HUES64 (cell line): Measurements from ENCODE around the gene FSTL4.
"Not testable (repeated sequence)": the region's sequence is repeated elsewhere in the genome, so short reads cannot be mapped to it uniquely, and the experiment has no call there.

ENCODE experiments used
- H3K27ac ChIP-seq: 2 replicates; pipeline ENCODE4 v1.7.0; 2013; ENCODE audit warnings: low read depth, low read length, inconsistent platforms
- H3K27me3 ChIP-seq: 2 replicates; pipeline ENCODE4 v1.6.1; 2013; ENCODE audit warnings: mild to moderate bottlenecking, low read length; ENCODE audit not compliant: insufficient read depth
- H3K36me3 ChIP-seq: 2 replicates; pipeline ENCODE4 v1.6.1; 2013; ENCODE audit warnings: mild to moderate bottlenecking, low read length; ENCODE audit not compliant: insufficient read depth
- H3K4me1 ChIP-seq: 2 replicates; pipeline ENCODE4 v1.6.1; 2013; ENCODE audit warnings: mild to moderate bottlenecking, low read length, moderate library complexity; ENCODE audit not compliant: insufficient read depth
- H3K4me3 ChIP-seq: 2 replicates; pipeline ENCODE4 v1.5.1; 2013; ENCODE audit warnings: mild to moderate bottlenecking, low read length, moderate library complexity
- H3K9ac ChIP-seq: 2 replicates; pipeline ENCODE4 v1.6.1; 2013; ENCODE audit warnings: mild to moderate bottlenecking, low read depth, low read length
- H3K9me3 ChIP-seq: 2 replicates; pipeline ENCODE4 v1.6.1; 2013; ENCODE audit warnings: low read depth, low read length; ENCODE audit not compliant: insufficient read depth
- whole genome bisulfite sequencing: fragments of 150-250, 120-280 bp; methylation state at CpG from one replicate; pipeline ENCODE4 v1.1.7; 2013; ENCODE audit warnings: missing lambda C conversion rate; 5-methylcytosine and 5-hydroxymethylcytosine counted together

FSTL4 gene

DNA sequence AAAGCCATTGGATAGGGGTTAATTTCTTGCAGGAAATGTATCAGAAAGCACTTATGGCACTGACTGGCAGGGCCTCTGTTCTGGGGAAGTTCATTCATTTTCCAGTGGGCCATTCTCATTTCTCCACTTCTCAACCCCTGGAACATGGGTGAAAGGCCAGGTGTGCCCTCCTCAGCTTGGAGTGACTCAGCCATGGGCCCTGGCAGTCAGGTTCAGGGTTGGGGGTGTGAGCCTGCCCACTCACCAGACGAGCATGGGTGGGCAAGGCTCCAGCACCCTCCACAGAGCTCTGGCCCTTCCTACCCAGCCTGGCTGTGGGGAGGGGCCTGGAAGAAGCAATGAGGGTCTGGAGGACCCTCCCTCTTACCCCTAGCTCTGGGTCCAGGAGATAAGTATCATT lies 386.2 kb downstream of the FSTL4 start:
- no CpG with 5 or more reads among the region's 1 CpG for WGBS
- Histone ChIP-seq H3K9me3 (no peaks in the 10 kb centered on the region), H3K4me1 (peaks cover 5% of the 10 kb centered on the region; the same call in 1 of the 2 replicates), H3K4me3 (no peak overlapping the region), H3K9ac (no peak overlapping the region), H3K27me3 (no peaks in the 10 kb centered on the region), H3K36me3 (no peaks in the 10 kb centered on the region), H3K27ac (no peak overlapping the region)

DNA sequence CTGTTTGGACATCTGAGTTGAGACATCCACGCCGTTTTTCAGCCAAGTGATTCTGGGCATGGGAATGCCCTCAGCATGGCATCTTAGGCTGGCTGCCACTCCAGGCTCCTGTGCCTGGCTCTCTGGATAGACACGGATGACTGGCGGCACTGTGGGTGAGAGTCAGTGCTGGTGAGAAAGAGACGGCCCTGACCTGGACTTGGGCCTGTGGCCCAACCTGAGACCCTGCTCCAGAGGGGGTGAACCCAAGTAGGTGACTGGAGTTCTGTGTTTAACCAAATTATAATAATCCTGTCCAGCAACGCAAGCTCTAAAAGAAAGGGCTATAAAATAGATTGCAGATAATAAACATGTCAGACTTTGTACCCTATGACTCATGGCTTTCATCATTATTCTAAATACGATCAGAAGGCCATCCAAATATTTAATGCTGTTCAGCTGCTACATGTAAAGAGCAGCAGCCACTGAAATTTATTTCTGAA lies 386.6 kb downstream of the FSTL4 start:
- peaks cover 5% of the 10 kb centered on the region; the same call in 1 of the 2 replicates for H3K4me1 ChIP-seq
- 92% methylated on average over 6 of the region's 7 CpGs for WGBS
- H3K27ac ChIP-seq: no peak overlapping the region
- no peaks in the 10 kb centered on the region for H3K27me3 ChIP-seq
- no peak overlapping the region for H3K4me3 ChIP-seq
- no peaks in the 10 kb centered on the region for H3K9me3 ChIP-seq
- H3K9ac ChIP-seq: no peak overlapping the region
- no peaks in the 10 kb centered on the region for H3K36me3 ChIP-seq

GRCh38 chr5:133222979-133223378 lies 389.4 kb downstream of the FSTL4 start:
- Histone ChIP-seq H3K4me3 (no peak overlapping the region), H3K36me3 (no peaks in the 10 kb centered on the region), H3K9ac (no peak overlapping the region), H3K9me3 (no peaks in the 10 kb centered on the region), H3K4me1 (peaks cover 5% of the 10 kb centered on the region; the same call in 1 of the 2 replicates), H3K27me3 (no peaks in the 10 kb centered on the region), H3K27ac (no peak overlapping the region)
- WGBS: 73% methylated on average over 8 of the region's 8 CpGs

DNA sequence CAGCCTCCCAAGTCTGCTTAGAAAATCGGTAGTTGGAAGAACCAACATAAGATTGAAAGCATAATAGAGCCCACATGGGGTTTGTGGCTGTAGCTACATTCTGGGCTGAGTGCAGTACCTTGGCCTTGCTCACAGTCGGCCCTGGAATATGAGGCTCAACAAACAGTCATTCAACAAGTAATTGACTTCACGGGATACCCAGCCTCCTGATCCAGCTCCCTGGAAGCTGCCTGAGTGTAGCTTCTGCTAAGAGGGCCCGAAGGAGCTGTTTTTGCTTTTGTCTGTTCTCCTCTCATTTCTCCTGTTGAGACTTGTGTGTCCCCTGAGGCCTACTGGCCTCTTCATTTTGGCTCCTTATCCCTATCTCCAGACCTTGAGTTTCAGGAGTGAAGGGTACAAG lies 389.8 kb downstream of the FSTL4 start:
- Histone ChIP-seq H3K4me1 (peaks cover 5% of the 10 kb centered on the region; the same call in 1 of the 2 replicates), H3K4me3 (no peak overlapping the region), H3K27ac (no peak overlapping the region), H3K9ac (no peak overlapping the region), H3K36me3 (no peaks in the 10 kb centered on the region), H3K27me3 (no peaks in the 10 kb centered on the region), H3K9me3 (no peaks in the 10 kb centered on the region)
- 94% methylated on average over 4 of the region's 4 CpGs for WGBS

- no peak overlapping the region for H3K9ac ChIP-seq
- no peak overlapping the region for H3K4me3 ChIP-seq
- peaks cover 5% of the 10 kb centered on the region; the same call in 1 of the 2 replicates for H3K4me1 ChIP-seq
- 91% methylated on average over 6 of the region's 6 CpGs for WGBS
- no peaks in the 10 kb centered on the region for H3K9me3 ChIP-seq
- H3K27me3 ChIP-seq: no peaks in the 10 kb centered on the region
- no peaks in the 10 kb centered on the region for H3K36me3 ChIP-seq
- no peak overlapping the region for H3K27ac ChIP-seq
Observed at GRCh38 chr5:133222040-133222439, 390.3 kb downstream of the FSTL4 start.

DNA sequence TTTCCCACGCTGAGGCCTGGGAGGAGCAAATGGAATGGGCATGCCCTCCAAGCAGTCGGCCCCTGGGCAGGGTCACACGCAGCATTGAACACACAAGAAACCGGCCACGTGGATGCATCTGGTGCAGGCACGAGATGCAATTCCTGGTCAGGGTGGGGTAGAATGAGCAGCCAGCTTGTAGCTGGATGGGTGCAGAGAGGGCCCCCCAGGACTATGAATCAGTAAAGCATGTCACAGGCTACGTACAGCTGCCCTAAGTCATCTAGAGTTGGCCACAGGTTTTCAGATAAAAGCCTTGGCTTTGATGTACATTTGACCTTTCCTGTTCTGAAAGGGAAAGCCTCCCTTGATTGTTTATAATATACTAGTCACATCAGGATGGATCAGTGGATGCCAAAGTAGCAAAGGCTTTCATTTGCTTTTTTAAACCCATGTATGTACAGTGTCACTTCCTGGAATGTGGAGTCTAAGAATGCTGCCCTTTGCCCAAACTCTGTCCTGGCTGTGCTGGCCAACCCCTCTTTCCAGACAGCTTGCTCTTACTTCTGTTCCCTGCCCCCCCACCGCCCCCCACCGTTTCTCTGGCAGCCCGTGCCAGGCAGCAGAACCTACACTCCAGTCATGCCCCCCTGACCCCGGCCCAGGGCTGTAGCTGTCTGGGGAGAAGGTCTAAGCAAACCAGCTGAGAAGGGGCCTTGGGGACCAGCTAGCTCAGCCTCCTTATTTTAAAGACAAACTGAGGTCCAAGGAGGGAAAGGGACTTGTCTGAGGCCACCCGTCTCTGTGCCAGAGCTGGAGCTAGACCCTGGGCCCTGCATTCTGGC lies 391.3 kb downstream of the FSTL4 start:
- Histone ChIP-seq H3K27ac (no peak overlapping the region), H3K36me3 (no peaks in the 10 kb centered on the region), H3K4me3 (no peak overlapping the region), H3K9ac (no peak overlapping the region), H3K27me3 (no peaks in the 10 kb centered on the region), H3K4me1 (peaks cover 5% of the 10 kb centered on the region; the same call in 1 of the 2 replicates), H3K9me3 (no peaks in the 10 kb centered on the region)
- 88% methylated on average over 9 of the region's 12 CpGs for WGBS

DNA sequence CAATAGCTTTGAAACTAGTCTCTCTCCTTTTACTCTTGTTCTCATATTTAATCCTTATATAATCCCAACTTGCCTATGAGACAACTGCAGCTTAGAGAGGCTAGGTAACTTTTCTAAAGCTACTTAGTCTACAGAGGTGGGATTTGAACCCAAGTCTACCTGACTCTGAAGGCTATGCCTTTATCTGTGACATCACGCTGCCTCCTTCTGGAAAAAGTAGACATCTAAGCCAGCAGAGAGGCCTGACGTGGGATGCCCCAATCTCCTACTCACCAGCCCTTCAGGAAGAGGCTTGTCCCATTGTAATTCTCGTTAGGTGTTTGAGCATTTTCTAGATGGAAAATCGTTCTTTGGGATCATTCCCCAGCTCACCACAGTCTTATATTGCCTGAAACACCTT lies 393.0 kb downstream of the FSTL4 start:
- Histone ChIP-seq H3K36me3 (no peaks in the 10 kb centered on the region), H3K9ac (no peak overlapping the region), H3K4me1 (peaks cover 5% of the 10 kb centered on the region; the same call in 1 of the 2 replicates), H3K4me3 (no peak overlapping the region), H3K9me3 (no peaks in the 10 kb centered on the region), H3K27ac (no peak overlapping the region), H3K27me3 (no peaks in the 10 kb centered on the region)
- WGBS: 91% methylated on average over 4 of the region's 4 CpGs

- H3K27me3 ChIP-seq, H3K36me3 ChIP-seq, H3K9ac ChIP-seq, H3K9me3 ChIP-seq, H3K27ac ChIP-seq, H3K4me1 ChIP-seq, H3K4me3 ChIP-seq: not testable (repeated sequence)
- 93% methylated on average over 7 of the region's 7 CpGs for WGBS
Observed at GRCh38 chr5:133216138-133216537, 396.2 kb downstream of the FSTL4 start.

GRCh38 chr5:133214153-133214820 lies 398.1 kb downstream of the FSTL4 start:
- no peaks in the 10 kb centered on the region for H3K36me3 ChIP-seq
- H3K27ac ChIP-seq: no peak overlapping the region
- no peak overlapping the region for H3K9ac ChIP-seq
- H3K9me3 ChIP-seq: no peaks in the 10 kb centered on the region
- H3K4me1 ChIP-seq: no peaks in the 10 kb centered on the region
- no peaks in the 10 kb centered on the region for H3K27me3 ChIP-seq
- WGBS: 90% methylated on average over 2 of the region's 2 CpGs
- H3K4me3 ChIP-seq: no peak overlapping the region

DNA sequence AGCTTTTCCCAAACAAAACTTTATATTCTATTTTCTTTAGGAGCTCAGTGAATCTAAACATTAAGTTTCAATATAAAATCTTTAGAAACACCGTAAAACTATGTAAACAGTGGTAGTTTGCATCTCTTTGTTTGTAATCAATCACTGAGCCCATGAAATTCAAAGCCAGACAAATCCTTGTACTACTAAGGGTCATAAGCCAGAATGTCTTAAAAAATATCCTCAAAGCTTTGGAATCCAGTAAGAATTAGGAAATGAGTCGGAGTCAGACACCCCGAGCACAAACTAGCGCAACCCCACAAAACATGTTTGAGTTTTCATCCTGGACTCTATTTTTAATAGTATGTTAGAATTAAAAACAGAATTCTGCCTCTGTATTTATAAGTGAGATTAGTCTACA lies 406.7 kb downstream of the FSTL4 start:
- 87% methylated on average over 4 of the region's 4 CpGs for WGBS
- Histone ChIP-seq H3K9me3 (no peaks in the 10 kb centered on the region), H3K9ac (no peak overlapping the region), H3K4me3 (no peak overlapping the region), H3K36me3 (no peaks in the 10 kb centered on the region), H3K4me1 (no peaks in the 10 kb centered on the region), H3K27me3 (no peaks in the 10 kb centered on the region), H3K27ac (no peak overlapping the region)

- no peaks in the 10 kb centered on the region for H3K9me3 ChIP-seq
- no peak overlapping the region for H3K9ac ChIP-seq
- no peak overlapping the region for H3K4me3 ChIP-seq
- WGBS: 84% methylated on average over 3 of the region's 4 CpGs
- H3K27ac ChIP-seq: no peak overlapping the region
- H3K27me3 ChIP-seq: no peaks in the 10 kb centered on the region
- no peaks in the 10 kb centered on the region for H3K4me1 ChIP-seq
- no peaks in the 10 kb centered on the region for H3K36me3 ChIP-seq
Observed at GRCh38 chr5:133205204-133205603, 407.1 kb downstream of the FSTL4 start.
